B cell (primary cell): ENCODE data around the gene ITFG1. TPM values are rescaled to one million over a fixed set of nuclear protein-coding genes. Genes with fewer than 3 reads are reported as not detected.

Experiments used
- ATAC-seq: fragments of 200-7000 bp; cut with Tn5 transposase; one replicate; pipeline ENCODE4 v1.10.0; 2021; ENCODE audit warnings: low read depth, mild to moderate bottlenecking, moderate number of reproducible peaks, moderate library complexity
- CTCF ChIA-PET: fragments of 350-600 bp; sonication (Branson Sonifier 250); formaldehyde crosslinking; loops from one replicate; lab custom pipeline; 2021; ENCODE audit warnings: antibody characterized with exemption, inconsistent platforms; lab: Charles Lee
- POLR2A ChIA-PET: fragments of 350-600 bp; sonication (Branson Sonifier 250); formaldehyde crosslinking; loops from one replicate; lab custom pipeline; 2021; ENCODE audit warnings: antibody characterized with exemption; lab: Charles Lee
- DNase-seq: peaks from one replicate; pipeline ENCODE4 v3.0.0; 2013
- H2AFZ ChIP-seq: 2 replicates; pipeline ENCODE4 v1.6.1; 2012; ENCODE audit warnings: mild to moderate bottlenecking, low read depth, low read length; ENCODE audit not compliant: insufficient read depth, poor library complexity, severe bottlenecking
- H3K27ac ChIP-seq, 2 donors: 1 replicate in 1 of 2; 2 replicates in 1 of 2; pipeline ENCODE4 v1.5.1; 2012 to 2013; ENCODE audit warnings: low read length in 2 of 2, mild to moderate bottlenecking in 2 of 2, moderate library complexity in 1 of 2
- H3K27me3 ChIP-seq, 4 experiments: fragments of 200-600 bp in 1 of 4; sonication (generic) in 1 of 4; replicated peaks in 1 of 4; 1 replicate in 2 of 4; 2 replicates in 2 of 4; pipeline versions ENCODE4 v1.6.1 to v1.7.0; 2013 to 2016; ENCODE audit warnings: low read length in 3 of 4, mild to moderate bottlenecking in 2 of 4, mixed read lengths in 1 of 4, moderate library complexity in 1 of 4; ENCODE audit not compliant: insufficient read depth in 4 of 4, control insufficient read depth in 3 of 4; ENCODE audit errors: control extremely low read depth in 1 of 4
- H3K36me3 ChIP-seq, 2 experiments: replicated peaks in 1 of 2; 1 replicate in 1 of 2; 2 replicates in 1 of 2; pipeline versions ENCODE4 v1.6.1 to v1.7.1; 2013; ENCODE audit warnings: low read length in 1 of 2; ENCODE audit not compliant: insufficient read depth in 2 of 2, control insufficient read depth in 1 of 2; ENCODE audit errors: control extremely low read depth in 1 of 2, extremely low read depth in 1 of 2
- H3K4me1 ChIP-seq, 2 donors: fragments of 200-600 bp in 1 of 2; sonication (generic) in 1 of 2; 1 replicate in 1 of 2; 2 replicates in 1 of 2; pipeline versions ENCODE4 v1.5.1 to v1.6.1; 2013 to 2017; ENCODE audit warnings: low read length in 2 of 2; ENCODE audit not compliant: control insufficient read depth in 2 of 2, insufficient read depth in 2 of 2
- H3K4me2 ChIP-seq: replicated peaks from 2 replicates; pipeline ENCODE3; 2012; ENCODE audit warnings: mild to moderate bottlenecking, low read depth, low read length; ENCODE audit not compliant: poor library complexity, severe bottlenecking
- H3K4me3 ChIP-seq, 5 experiments: fragments of 200-600 bp in 1 of 5; sonication (generic) in 1 of 5; 1 replicate in 3 of 5; 2 replicates in 2 of 5; pipeline versions ENCODE4 v1.5.1 to v1.7.0; 2011 to 2016; ENCODE audit warnings: low read length in 4 of 5, mild to moderate bottlenecking in 4 of 5, low read depth in 2 of 5, control low read depth in 1 of 5, moderate library complexity in 1 of 5; ENCODE audit not compliant: insufficient read depth in 1 of 5; ENCODE audit errors: control extremely low read depth in 1 of 5, extremely low read depth in 1 of 5
- H3K79me2 ChIP-seq: fragments of 200-600 bp; sonication (generic); one replicate; pipeline ENCODE4 v1.6.0; 2016; ENCODE audit warnings: low read length; ENCODE audit not compliant: control insufficient read depth, insufficient read depth
- H3K9ac ChIP-seq: fragments of 200-600 bp; sonication (generic); 2 replicates; pipeline ENCODE4 v1.6.1; 2017; ENCODE audit warnings: mild to moderate bottlenecking, low read length, moderate library complexity
- H3K9me3 ChIP-seq, 3 donors: one replicate each; pipeline versions ENCODE4 v1.6.1 to v1.7.1; 2013; ENCODE audit warnings: low read length in 2 of 3; ENCODE audit not compliant: control insufficient read depth in 2 of 3, insufficient read depth in 1 of 3; ENCODE audit errors: control extremely low read depth in 1 of 3
- H4K20me1 ChIP-seq: 2 replicates; pipeline ENCODE4 v1.6.0; 2012; ENCODE audit warnings: mild to moderate bottlenecking, low read length; ENCODE audit not compliant: insufficient read depth, control insufficient read depth, poor library complexity, severe bottlenecking
- H3K27ac Mint-ChIP-seq: one replicate; pipeline ENCODE4 v1.8.0; 2021; ENCODE audit warnings: mixed read lengths
- H3K27me3 Mint-ChIP-seq: one replicate; pipeline ENCODE4 v1.8.0; 2021; ENCODE audit warnings: mixed read lengths
- H3K4me1 Mint-ChIP-seq: one replicate; pipeline ENCODE4 v1.8.0; 2021; ENCODE audit warnings: mixed read lengths
- H3K4me3 Mint-ChIP-seq: one replicate; pipeline ENCODE4 v1.8.0; 2021; ENCODE audit warnings: mixed read lengths
- H3K9me3 Mint-ChIP-seq: one replicate; pipeline ENCODE4 v1.8.0; 2022; ENCODE audit warnings: mixed read lengths; ENCODE audit not compliant: insufficient read depth
- CTCF ChIP-seq: fragments of 200-600 bp; IDR thresholded peaks from one replicate; pipeline ENCODE4 v1.8.0; 2022; ENCODE audit warnings: antibody characterized with exemption, mild to moderate bottlenecking
- EZH2 ChIP-seq: IDR thresholded peaks from 2 replicates; pipeline ENCODE4 v1.6.1; 2012; ENCODE audit warnings: borderline replicate concordance, low read depth, mild to moderate bottlenecking, moderate library complexity, low read length; ENCODE audit not compliant: insufficient read depth, poor library complexity, severe bottlenecking
- WGBS: methylation state at CpG from one replicate; pipeline ENCODE4 v1.1.5; 2013; ENCODE audit warnings: missing lambda C conversion rate; ENCODE audit not compliant: insufficient coverage; 5-methylcytosine and 5-hydroxymethylcytosine counted together
- intact Hi-C: fragments of 100-400 bp; cut with micrococcal nuclease; formaldehyde crosslinking; loops from one replicate; pipeline ENCODE4 v1.10.0; 2022
- polyA plus RNA-seq: library from polyadenylated mRNA; depleted of rRNA; stranded (reverse); fragments of >200 nt; gene quantifications from 2 replicates; pipeline ENCODE4 v1.2.3, GENCODE V29; 2012
- total RNA-seq, 2 donors: library from RNA; stranded (reverse); fragments of 120-200 nt in 1 of 2; gene quantifications; 1 replicate in 1 of 2; 2 replicates in 1 of 2; pipeline versions ENCODE4 v1.2.3 to v1.2.4, GENCODE V29; 2013 to 2022

The ITFG1 gene
- total and polyA plus RNA-seq, 2 donors (not counting 1 experiment from before 2014, with no cell fraction given), result 9.7 to 40.4 TPM

- no peak overlapping the region for H3K27ac Mint-ChIP-seq
- TF ChIP-seq CTCF (no peak), EZH2 (no peak)
- ChIA-PET CTCF (no interaction called here), POLR2A (no interaction called here)
- H3K4me2 ChIP-seq, result no peak overlapping the region
- no peak overlapping the region for H3K27ac ChIP-seq
- ATAC-seq, result no peak
- H2AFZ ChIP-seq, result no peak overlapping the region
- no peaks in the 10 kb centered on the region for H4K20me1 ChIP-seq
- peaks cover 69% of the 10 kb centered on the region for H3K79me2 ChIP-seq
- H3K9me3 Mint-ChIP-seq, result peaks cover 2% of the 10 kb centered on the region
- peaks cover 24 to 31% of the 10 kb centered on the region in 2 donors for H3K4me1 ChIP-seq
- intact Hi-C loops, result no loop called here
- no peak overlapping the region for H3K4me3 ChIP-seq
- H3K36me3 ChIP-seq, result peaks cover 7 to 10% of the 10 kb centered on the region in 2 experiments
- peaks cover 8 to 24% (median 17%) of the 10 kb centered on the region in 3 donors for H3K9me3 ChIP-seq
- no peak for DNase-seq
- peaks cover 44% of the 10 kb centered on the region for H3K4me1 Mint-ChIP-seq
- no peaks in the 10 kb centered on the region for H3K27me3 Mint-ChIP-seq
- H3K4me3 Mint-ChIP-seq, result no peak overlapping the region
- no peak overlapping the region for H3K9ac ChIP-seq
- no peaks in the 10 kb centered on the region for H3K27me3 ChIP-seq
- 100% methylated on average over 1 of the region's 3 CpGs for WGBS
These were observed 27.2 kb upstream of the ITFG1 start for GRCh38 chr16:47488051-47488450.

GRCh38 chr16:47486856-47487255, 26.0 kb upstream of the ITFG1 start:
- CTCF ChIA-PET, result no interaction called here
- Histone ChIP-seq H4K20me1 (no peaks in the 10 kb centered on the region), H3K9ac (no peak overlapping the region), H2AFZ (no peak overlapping the region), H3K4me1 (peaks cover 13 to 22% of the 10 kb centered on the region in 2 donors), H3K9me3 (peaks cover 4 to 24% (median 17%) of the 10 kb centered on the region in 3 donors), H3K27ac (no peak overlapping the region), H3K79me2 (peaks cover 78% of the 10 kb centered on the region), H3K27me3 (no peaks in the 10 kb centered on the region), H3K36me3 (peaks cover 7 to 10% of the 10 kb centered on the region in 2 experiments), H3K4me2 (no peak overlapping the region), H3K4me3 (no peak overlapping the region)
- POLR2A ChIA-PET, result no interaction called here
- Mint-ChIP-seq H3K4me3 (no peak overlapping the region), H3K27me3 (no peaks in the 10 kb centered on the region), H3K27ac (no peak overlapping the region), H3K9me3 (peaks cover 2% of the 10 kb centered on the region), H3K4me1 (peaks cover 35% of the 10 kb centered on the region)
- DNase-seq (no peak), ATAC-seq (no peak)
- intact Hi-C loops, result no loop called here
- TF ChIP-seq EZH2 (no peak), CTCF (no peak)
